ENCODE results near the gene USB1.
A peak's percentile ranks its signal among the peaks of the same experiment; 100 is the strongest.
"Not testable (repeated sequence)": the region's sequence is repeated elsewhere in the genome, so short reads cannot be mapped to it uniquely, and the experiment has no call there.

The USB1 gene

DNA sequence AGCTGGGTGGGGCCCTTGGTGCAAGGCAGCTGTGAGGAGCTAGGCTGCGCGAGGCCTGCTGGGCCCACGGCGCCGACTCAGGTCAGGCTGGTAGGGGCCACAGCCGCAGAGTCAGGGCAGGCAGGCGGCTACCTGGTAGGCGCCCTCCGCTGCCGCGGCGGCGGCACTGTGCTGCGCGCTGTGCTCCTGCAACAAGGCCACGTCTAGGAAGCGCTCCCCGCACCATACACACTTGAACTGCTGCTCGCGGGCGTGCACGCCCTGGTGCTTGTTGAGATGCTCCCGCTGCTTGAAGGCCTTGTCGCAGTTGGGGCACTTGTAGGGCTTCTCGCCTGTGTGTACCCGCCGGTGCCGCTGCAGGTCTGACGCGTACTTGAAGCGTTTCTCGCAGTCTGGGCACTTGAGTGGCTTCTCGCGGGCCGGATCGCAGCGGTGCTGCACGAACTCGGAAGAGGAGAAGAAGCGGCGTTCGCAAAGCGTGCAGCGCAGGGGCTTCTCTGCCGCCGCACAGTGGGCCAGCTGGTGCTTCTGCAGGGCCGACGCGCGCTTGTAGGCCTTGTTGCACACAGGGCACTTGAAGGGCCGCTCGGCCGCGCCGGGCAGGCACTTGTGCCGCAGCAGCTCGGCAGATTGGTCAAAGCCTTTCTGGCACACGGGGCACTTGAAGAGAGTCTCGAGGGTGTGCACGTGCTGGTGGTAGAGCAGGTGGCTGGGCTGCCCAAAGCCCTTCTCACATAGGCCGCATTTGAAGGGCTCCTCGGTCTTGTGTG is 4.6 kb upstream of the USB1 start:
- DNase-seq = no peak

DNA sequence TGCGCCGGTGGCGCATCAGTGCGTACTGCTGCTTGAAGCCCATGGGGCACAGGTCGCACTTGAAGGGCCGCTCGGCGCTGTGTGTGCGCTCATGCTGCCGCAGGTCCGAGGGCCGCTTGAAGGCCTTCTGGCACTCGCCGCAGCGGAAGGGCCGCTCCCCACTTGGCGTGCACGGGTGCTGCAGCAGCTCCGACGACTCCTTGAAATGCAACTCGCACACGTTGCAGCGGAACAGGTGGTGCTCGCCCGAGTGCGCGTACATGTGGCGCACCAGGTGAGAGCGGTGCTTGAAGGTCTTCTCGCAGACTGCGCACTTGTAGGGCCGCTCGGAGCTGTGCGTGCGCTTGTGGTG is 4.1 kb upstream of the USB1 start:
- no peak for DNase-seq

DNA sequence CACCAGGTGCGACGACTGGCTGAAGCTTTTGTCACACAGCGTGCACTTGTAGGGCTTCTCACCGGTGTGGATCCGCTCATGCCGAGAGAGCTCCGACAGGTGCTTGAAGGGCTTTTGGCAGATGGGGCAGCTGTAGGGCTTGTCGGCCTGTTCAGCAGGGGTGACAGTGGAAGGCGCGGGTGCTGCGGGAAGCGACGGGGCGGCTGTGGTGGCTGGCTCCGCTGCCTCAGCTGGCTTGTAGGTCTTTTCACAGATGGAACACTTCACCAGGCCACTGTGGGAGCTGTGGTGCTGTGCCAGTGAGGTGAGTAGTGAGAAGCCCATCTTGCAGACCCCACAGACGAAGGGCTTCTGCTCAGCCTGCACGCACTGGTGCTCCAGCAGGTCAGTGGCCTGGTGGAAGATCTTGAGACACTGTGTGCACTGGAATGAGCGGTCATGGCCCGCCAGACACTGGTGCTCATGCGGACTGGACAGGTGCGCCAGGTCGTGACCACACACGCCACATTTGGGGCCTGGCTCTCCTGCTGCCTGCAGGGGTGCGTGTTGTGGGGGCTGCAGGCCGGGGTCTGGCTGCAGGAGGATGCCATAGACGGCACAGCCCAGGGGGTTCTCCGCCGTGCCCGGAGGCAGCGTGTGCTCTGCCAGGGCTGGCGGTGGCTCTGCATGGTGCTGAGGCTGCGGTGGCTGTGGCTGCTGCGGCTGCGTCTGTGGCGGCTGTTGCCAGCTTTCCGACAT is 3.5 kb upstream of the USB1 start:
- DNase-seq = peak; percentile 30

DNA sequence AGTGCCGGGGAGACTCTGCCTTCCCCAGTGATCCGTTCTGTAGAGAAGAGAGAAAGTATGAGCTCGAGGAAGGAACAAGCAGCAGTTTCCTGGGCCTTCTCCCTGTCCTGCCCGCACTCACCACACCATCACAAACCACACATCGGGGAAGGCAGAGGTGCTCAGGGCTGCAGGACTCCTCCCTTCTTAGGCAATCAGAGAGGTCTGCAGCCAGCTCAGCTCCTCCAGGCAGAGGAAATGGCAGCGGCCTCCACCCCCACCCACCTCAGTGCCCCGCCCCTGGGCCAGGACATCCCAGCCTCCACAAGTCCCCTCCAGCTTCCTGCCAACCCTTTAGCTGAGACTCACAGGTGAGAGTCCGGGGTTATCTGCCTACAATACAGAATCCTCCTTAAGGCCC is 2.7 kb upstream of the USB1 start:
- DNase-seq = no peak

DNA sequence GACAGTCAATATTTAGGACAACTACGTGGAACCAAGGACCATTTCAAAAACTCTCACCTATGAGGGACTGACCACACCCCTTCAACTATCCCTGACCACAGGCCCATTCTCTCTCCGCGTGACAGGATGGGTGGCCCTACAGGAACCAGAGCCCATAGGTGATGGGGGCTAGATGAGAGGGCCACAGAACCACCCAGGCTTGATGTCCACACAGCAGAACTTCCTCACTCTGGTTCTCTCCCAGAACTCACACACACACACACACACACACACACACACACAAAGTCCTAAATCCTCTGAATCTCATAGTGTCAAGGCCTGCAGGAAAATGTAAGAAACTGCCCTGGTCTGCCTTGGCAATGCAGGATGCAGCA is 2.2 kb upstream of the USB1 start:
- no peak for DNase-seq

DNA sequence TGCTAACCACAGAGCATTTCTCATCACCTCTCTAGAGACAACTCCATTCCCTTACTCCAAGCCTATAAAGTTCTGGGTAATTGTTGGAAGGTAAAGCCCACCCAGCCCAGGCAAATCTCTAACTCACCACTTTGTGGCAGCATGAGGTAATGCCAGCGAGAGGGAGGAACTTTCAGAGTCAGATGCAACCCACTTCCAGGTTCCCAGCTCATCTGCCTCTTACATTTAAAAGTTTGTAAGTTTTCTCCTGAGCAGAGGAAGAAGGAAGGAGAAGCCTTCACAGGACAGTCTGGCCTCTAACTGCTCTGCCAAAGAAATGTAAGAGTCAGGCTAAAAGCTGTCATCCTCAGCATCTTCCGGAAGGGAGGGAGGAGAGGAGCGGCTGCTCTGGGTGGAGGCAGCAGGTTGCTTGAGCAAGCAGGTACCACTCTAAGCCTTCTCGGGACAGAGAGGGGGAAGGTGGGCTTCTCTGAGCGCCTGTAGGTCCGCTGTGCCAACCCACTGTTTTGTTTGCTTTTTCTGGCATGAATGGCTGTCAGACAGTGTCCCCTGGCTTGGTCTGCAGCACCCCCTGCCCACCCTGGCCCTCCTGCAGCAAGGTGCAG is 1.7 kb upstream of the USB1 start:
- no peak for DNase-seq

DNA sequence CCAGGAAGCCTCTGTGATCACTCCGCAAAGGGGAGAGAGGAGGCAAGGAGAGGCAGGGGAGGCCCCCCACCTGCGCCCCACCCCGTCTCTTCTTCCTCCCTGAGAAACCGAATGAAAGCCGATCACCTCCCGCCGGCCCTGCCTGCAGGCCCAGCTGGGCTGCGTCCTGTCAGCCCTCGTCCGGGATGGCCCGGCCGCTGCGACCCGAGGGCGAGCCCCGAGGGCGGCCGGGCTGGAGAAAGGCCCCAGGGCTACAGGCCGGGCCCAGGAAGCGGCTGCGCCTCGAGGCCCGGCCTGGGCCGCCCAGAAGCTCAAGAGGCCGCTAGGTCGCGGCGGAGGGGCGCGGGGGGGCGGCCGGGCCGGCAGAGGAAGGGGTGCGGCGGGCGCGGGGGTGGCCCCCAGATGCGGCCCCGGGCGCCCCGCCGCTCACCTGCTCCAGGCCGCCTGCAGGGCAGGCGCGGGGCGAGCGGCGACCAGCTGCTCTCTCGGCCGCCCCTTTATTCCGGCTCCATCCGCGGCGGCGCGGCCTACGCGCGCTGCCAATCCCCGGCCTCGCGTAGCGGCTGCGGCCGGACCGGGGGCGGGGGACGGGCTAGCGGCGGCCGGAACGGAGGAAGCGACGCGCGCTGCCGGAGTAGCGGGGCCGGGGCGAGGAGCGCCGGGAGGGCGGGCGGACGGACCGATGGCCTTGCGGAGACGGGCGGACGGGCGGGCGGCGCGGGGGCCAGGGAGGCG is 1.1 kb upstream of the USB1 start, which contains the start of gene ZNF319:
Gene ZNF319 (minus strand): TSS at position 702 of the 735 bp plus-strand sequence. CDS start 2,407 bp downstream, outside the sequence.
- no peak for DNase-seq

DNA sequence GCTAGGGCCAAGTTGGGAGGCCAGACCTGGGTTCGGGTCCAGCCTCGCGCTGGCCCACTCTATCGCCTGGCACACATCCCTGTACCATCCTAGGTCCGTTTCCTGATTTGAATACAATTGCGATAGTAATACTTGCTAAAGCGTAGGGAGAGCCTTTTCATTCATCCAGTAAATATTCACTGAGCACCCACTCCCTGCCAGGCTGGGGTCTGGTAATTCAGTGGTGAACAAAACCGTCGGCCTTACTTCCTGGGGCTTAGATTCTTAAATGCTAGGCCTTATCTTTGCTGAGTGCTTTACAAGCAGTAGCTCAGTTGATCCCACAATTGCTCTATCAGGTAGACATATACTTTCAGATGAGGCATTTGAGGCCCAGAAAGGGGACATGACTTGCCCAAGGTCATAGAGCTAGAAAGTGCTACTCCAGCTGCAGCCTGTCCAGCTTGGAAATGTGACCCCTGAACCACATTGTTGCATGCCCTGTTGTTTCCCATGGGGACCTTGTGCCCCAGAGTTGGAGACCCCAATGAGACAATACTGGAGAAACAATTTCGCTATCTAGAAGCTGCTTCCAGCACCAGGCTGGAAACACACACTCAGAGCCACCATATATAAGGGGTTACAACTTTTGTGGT is 691 bp downstream of the USB1 start:
- DNase-seq = no peak

DNA sequence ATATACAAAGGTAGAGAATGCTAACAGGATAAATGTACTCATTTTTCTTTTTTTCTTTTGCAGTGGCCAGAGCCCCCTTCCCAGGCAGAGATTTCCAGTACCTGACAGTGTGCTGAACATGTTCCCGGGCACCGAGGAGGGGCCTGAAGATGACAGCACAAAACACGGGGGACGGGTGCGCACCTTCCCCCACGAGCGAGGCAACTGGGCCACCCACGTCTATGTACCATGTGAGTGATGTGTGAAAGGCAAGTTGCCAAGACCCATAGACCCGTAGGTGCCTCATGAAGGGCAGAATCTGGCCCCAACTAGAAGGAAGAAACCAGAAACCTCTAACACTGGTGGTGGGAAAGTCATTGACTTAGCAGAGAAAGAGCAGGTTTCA is 1.2 kb downstream of the USB1 start:
- DNase-seq = no peak

DNA sequence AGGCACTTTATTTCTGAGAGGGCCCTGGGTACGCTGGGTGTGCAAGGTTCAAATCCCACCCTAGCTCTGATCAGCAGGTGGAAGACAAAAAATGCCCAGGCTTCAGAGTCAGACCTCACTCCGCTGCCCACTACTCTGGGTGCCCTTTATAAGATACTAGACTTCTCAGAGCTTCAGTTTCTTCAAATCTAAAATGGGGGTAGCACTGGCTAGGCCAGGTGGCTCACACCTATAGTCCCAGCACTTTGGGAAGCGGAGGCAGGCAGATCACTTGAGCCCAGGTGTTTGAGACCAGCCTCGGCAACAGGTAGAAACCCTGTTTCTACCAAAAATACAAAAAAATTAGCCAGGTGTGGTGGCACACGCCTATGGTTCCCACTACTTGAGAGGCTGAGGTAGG is 1.7 kb downstream of the USB1 start:
- no peak for DNase-seq

DNA sequence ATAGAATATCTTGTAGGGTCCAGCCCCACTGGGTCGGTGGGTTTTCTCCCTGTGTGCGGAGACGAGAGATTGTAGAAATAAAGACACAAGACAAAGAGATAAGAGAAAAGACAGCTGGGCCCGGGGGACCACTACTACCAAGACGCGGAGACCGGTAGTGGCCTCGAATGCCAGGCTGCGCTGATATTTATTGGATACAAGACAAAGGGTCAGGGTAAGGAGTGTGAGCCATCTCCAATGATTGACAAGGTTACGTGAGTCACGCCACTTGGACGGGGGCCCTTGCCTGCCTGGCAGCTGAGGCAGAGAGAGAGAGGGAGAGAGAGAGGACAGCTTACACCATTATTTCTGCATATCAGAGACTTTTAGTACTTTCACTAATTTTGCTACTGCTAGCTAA is 3.5 kb downstream of the USB1 start:
- not testable (repeated sequence) for DNase-seq

DNA sequence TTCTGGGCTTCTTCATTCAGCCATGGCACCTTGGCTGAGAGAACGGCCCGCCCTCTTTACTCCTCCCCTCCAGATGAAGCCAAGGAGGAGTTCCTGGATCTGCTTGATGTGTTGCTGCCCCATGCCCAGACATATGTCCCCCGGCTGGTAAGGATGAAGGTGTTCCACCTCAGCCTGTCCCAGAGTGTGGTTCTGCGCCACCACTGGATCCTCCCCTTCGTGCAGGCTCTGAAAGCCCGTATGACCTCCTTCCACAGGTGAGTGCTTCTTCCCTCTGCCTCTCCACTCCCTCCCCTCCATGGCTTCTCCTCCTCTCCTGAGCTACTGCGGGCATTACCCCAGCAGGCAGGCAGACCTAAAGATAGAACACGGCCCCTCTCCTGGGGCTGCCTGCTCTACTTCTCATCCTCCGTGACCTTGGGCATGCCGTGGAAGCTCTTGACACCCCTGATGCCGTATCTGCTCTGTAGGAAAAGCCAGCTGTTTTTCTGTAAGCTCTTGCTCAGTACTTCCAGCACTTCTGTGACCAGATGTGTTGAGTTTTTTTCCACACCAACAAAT is 8.7 kb downstream of the USB1 start:
- DNase-seq = no peak

DNA sequence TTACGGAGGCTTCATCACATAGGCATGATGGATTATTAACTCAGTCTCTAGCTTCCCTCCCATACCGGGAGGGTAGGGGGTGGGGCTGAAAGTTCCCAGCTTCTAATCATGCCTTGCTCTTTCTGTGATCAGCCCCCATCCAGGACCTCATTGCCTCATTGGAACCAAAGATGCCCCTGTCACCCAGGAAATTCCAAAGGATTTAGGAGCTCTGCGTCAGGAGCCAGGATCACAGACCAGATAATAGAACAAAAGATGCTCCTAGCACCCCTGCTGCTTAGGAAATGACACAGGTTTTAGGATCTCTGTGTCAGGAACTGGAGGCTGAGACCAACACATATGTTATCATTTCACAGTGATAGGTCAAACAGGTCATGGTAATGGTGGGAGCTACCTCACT is 9.7 kb downstream of the USB1 start:
- no peak for DNase-seq

DNA sequence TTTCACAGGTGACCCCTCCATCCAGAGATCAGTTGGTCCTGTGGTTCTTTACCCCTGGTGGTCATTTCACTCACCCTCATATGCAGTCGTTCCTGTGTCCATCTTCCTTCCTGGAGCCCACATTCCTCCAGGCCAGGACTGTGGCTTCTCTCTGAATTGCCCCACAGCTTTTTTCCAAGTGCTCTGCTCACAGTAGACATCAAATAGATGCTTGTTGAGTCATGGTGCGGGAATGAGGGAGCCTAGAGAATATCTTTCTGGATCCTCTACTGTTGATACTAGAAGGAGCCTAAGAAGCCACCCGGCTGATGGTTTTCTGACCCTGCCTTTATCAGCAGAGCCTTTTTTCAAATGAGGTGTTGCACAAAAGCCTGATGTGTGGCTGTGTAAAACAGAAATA is 10.4 kb downstream of the USB1 start:
- DNase-seq = no peak

DNA sequence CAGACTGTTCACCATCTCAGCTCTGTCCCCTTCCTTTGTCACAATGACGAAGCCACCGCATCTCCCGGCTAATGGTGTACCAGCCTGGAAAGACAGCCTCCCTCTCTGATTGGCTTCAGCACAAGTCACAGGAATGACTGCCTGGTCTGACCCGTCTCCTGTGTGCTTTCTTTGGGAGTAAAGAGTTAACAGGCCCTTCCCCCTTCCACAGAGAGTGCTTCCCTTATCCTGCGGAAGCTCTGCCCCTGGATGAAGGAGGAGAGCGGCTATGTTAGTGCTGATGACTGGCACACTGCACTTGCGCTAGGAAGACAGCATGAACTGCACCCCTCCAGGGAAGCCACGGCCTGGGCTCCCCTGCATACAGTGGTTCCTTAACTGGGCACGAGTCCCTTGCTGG is 11.3 kb downstream of the USB1 start:
- DNase-seq = no peak

DNA sequence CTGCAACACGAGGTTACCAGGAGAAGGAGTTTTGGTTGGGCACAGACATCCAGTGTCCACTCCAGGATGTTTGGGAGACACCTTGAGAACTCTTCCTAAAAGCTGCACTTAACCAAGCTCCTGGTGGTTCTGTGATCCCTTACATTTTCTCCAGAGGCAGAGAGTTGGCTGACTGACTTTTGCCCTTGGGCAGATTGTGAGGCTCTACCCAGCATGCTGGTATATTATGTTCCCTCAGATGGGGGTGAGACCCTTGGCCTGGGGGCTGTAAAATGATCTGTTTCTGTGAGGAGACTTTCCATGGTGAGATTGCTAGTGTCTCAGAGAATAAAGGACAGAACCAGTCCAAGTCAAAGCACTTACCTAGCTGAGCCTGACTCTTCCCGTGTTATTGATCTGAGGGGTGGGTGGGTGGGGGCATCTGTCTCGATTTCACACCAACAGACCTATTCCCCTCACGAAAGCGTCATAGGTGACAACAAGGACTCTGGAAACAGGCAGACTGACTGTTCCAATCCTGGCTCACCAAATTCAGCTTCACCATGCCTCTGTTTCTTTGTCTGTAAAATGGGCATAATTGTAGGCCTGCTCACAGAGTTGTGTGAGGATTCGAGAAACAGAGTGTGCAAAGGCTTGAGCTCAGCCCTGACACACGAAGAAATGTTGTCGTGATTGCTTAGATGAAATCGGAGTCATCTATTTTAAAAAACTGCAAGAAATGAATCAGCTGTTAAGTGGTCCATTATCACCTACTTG is 12.2 kb downstream of the USB1 start:
- DNase-seq = no peak

DNA sequence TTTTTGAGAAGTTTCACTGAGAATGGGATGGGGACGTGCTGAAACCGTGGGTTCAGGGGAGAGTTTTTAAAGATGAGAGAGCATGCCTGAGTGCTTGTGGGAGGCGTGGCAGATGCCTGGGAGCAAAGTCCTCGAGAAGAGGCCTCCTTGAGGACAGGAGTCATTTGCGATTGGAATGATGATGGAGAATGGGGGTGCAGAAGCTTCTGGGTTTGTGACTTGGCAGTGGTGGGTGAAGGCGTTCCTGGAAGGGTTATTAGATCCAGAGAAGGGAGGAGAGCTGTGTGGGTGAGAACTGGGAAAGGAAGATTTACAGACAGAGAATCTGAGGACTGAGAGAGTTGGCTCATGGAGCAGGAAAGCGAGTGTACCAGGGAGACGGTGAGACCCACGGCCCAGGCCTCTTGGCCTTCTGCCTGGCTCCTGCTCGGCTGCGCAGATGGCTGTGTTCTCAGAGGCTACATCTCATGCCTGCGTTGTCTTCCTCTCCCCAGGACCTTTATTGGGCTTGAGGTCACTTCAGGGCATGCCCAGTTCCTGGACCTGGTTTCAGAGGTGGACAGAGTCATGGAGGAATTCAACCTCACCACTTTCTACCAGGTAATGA is 15.7 kb downstream of the USB1 start:
- no peak for DNase-seq

DNA sequence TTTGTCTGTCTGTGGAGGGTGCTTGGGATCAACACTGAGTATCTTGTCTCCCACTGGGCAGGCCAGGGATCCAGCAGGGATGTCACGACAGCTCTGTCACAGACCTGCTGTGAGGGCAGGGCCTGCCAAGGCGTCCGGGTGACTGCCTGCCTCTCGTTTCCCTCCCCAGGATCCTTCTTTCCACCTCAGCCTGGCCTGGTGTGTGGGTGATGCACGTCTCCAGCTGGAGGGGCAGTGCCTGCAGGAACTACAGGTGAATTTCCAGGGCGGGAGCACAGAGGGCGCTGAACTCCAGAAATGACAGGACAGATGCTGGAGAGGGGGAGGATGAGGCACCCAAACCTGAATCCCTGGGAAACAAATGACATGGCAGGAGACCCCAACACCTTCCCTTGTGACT is 17.6 kb downstream of the USB1 start:
- no peak for DNase-seq

DNA sequence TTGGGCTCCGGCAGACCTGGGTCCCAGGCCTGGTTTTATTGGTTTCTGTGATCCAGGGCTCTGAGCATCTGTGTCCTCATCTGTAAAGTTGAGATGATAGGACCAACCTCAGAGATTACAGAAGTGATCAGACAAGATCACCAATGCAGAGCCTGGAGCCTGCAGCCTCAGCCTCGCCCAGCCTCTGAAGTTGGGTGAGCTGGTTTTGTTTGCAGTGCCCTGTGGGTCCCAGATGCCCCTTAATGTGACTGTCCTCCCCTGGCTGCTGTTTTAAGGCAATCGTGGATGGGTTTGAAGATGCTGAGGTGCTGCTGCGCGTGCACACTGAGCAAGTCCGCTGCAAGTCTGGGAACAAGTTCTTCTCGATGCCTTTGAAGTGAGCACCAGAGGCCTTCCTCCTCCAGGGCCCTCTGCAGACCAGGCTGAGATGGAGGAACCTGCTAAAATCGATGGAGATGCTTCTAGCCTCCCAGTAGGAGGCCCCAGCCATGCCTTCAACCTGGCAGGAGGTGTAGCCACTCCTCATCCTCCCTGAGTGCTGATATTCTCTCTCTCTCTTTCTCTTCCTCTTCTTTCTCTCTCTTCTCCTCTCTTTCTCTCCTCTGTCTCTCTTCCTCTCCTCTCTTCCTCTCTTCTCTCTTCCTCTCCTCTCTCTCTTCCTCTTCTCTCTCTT is 18.8 kb downstream of the USB1 start:
- DNase-seq = no peak

DNA sequence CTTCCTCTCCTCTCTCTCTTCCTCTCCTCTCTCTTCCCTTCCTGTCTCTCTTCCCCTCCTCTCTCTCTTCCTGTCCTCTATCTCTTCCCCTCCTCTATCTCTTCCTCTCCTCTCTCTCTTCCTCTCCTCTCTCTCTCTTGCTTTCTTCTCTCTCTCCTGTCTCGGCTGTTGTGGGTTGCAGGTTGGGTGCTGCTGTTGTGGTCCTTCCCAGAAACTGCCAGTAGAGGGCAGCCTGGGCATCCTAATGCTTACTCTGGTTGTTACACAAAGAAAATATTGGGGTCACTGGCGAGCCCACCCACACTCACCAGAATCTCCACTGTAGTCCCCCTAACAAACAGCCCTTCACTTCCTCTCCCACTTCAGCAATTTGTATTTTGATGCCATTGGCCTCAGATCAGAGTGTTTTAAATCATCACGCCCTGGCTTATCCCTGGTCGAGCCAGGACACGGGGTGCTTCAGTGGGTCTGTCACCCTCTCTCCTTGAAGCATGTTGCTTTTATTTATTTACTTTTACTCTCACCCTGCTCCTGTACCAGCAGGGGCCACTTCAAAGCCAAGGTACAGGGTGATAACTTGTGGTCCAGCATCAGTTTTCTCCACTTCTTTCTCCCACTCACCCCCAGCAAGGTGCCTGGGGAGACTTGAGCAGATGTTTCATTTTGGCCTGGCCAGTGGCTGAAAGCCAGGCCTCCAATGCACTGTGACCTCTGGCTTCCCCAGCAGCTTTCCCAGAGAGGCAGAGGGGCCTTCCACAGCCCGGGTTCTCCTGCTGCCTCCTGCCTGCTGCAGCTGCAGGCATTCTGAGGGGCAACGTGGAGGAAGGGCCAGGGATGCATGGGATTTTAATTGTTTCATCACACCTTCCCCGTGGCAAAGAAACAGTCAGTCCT is 19.7 kb downstream of the USB1 start:
- DNase-seq = peak; percentile 82
